HepG2 (cell line): ENCODE measurements around the gene SLC25A36. TPM values are rescaled to one million over a fixed set of nuclear protein-coding genes. Genes with fewer than 3 reads are reported as not detected.

ENCODE experiments used
- ATAC-seq: fragments of 200-7000 bp; cut with Tn5 transposase; 3 replicates; pipeline ENCODE4 v1.9.1; 2020; ENCODE audit warnings: mild to moderate bottlenecking, moderate library complexity
- BruUV-seq: library from RNA; stranded (reverse); fragments of 400-500 nt; replicated peaks from 2 replicates; lab custom pipeline; 2021; lab: Mats Ljungman, UMichigan
- CTCF ChIA-PET: fragments of 300-600 bp; formaldehyde crosslinking; extraction: SDS; loops from one replicate; lab custom pipeline; 2021; ENCODE audit warnings: low total read pairs, inconsistent platforms, low intra/inter-chr PET ratio; lab: Yijun Ruan, JAX
- POLR2A ChIA-PET: fragments of 350-600 bp; sonication (Branson Sonifier 250); formaldehyde crosslinking; loops from one replicate; lab custom pipeline; 2020; ENCODE audit warnings: antibody characterized with exemption, inconsistent platforms; lab: Yijun Ruan, JAX
- DNase-seq: peaks from one replicate; pipeline ENCODE4 v3.0.0-alpha.2; 2015; ENCODE audit warnings: low spot score
- FAIRE-seq: peaks from 3 replicates; lab custom pipeline; 2011; peaks lifted over from hg19 to GRCh38; lab: Jason Lieb, UNC
- H2AFZ ChIP-seq: one replicate; pipeline ENCODE4 v1.6.1; 2011; ENCODE audit warnings: low read length, inconsistent platforms
- H3K27ac ChIP-seq: fragments of 300-600 bp; 3 replicates; pipeline ENCODE4 v1.8.0; 2011; ENCODE audit warnings: mixed run types, mild to moderate bottlenecking, mixed read lengths, low read length, inconsistent platforms; ENCODE audit not compliant: insufficient read depth; ENCODE audit errors: extremely low read length
- H3K27me3 ChIP-seq, 2 experiments: fragments of 200-600 bp in 1 of 2; 2 replicates in 1 of 2; 3 replicates in 1 of 2; pipeline versions ENCODE4 v1.6.0 to v1.8.0; 2011; ENCODE audit warnings: low read length in 2 of 2, mild to moderate bottlenecking in 2 of 2, moderate library complexity in 2 of 2, inconsistent platforms in 1 of 2; ENCODE audit not compliant: insufficient read depth in 2 of 2, control insufficient read depth in 1 of 2
- H3K36me3 ChIP-seq, 2 experiments: fragments of 200-600 bp in 1 of 2; replicated peaks in 1 of 2; 2 replicates in 1 of 2; 3 replicates in 1 of 2; pipeline versions ENCODE4 v1.5.1 to v1.8.0; 2011; ENCODE audit warnings: low read length in 2 of 2, inconsistent platforms in 1 of 2; ENCODE audit not compliant: insufficient read depth in 2 of 2, control insufficient read depth in 1 of 2
- H3K4me1 ChIP-seq: 2 replicates; pipeline ENCODE4 v1.5.1; 2012; ENCODE audit warnings: low read length, inconsistent platforms; ENCODE audit not compliant: insufficient read depth
- H3K4me2 ChIP-seq: 2 replicates; pipeline ENCODE4 v1.6.0; 2011; ENCODE audit warnings: low read depth, low read length, inconsistent platforms
- H3K4me3 ChIP-seq, 3 experiments: fragments of 200-600 bp in 1 of 3; sonication (generic), shearing (Covaris generic) in 1 of 3; replicated peaks in 1 of 3; 2 replicates each; pipeline ENCODE4 v1.5.1; 2011 to 2016; ENCODE audit warnings: low read length in 3 of 3, inconsistent platforms in 2 of 3, low read depth in 2 of 3, mild to moderate bottlenecking in 2 of 3, control low read depth in 1 of 3, mixed read lengths in 1 of 3; ENCODE audit not compliant: insufficient read depth in 1 of 3
- H3K79me2 ChIP-seq: one replicate; pipeline ENCODE4 v1.6.1; 2011; ENCODE audit warnings: low read length, inconsistent platforms; ENCODE audit not compliant: insufficient read depth
- H3K9ac ChIP-seq: 2 replicates; pipeline ENCODE4 v1.6.0; 2011; ENCODE audit warnings: mild to moderate bottlenecking, low read depth, low read length, inconsistent platforms; ENCODE audit not compliant: insufficient read depth
- H3K9me3 ChIP-seq: 2 replicates; pipeline ENCODE4 v1.5.1; 2012; ENCODE audit warnings: mild to moderate bottlenecking, low read length
- H4K20me1 ChIP-seq: 2 replicates; pipeline ENCODE4 v1.6.0; 2011; ENCODE audit warnings: inconsistent platforms, mild to moderate bottlenecking, low read length, moderate library complexity; ENCODE audit not compliant: insufficient read depth
- AGO1 ChIP-seq: fragments of 200-400 bp; formaldehyde crosslinking; IDR thresholded peaks from 2 replicates; pipeline ENCODE4 v1.6.1; 2017; ENCODE audit warnings: mild to moderate bottlenecking, low read depth, low read length, moderate library complexity; ENCODE audit not compliant: poor library complexity, severe bottlenecking
- CBX1 ChIP-seq: IDR thresholded peaks from one replicate; pipeline ENCODE4 v1.6.1; 2016; ENCODE audit warnings: antibody characterized with exemption, low read depth
- EZH2 ChIP-seq: conservative IDR thresholded peaks from 2 replicates; pipeline ENCODE4 v1.6.1; 2012; ENCODE audit warnings: mild to moderate bottlenecking, low read depth, low read length, moderate library complexity
- HMGA1 ChIP-seq: sonication (generic); formaldehyde crosslinking; conservative IDR thresholded peaks from 2 replicates; pipeline ENCODE4 v1.4.0; 2020; ENCODE audit warnings: missing genetic modification reagents
- HOXD1 ChIP-seq: sonication (generic); formaldehyde crosslinking; IDR thresholded peaks from 2 replicates; pipeline ENCODE4 v1.5.0; 2020; ENCODE audit warnings: missing genetic modification reagents
- KDM6A ChIP-seq: IDR thresholded peaks from 2 replicates; pipeline ENCODE4 v1.6.1; 2016; ENCODE audit warnings: low read depth
- MZF1 ChIP-seq: sonication (generic); formaldehyde crosslinking; IDR thresholded peaks from 2 replicates; pipeline ENCODE4 v1.8.1; 2023; ENCODE audit warnings: mild to moderate bottlenecking, missing genetic modification reagents, borderline replicate concordance
- NCOA1 ChIP-seq: sonication (generic); formaldehyde crosslinking; IDR thresholded peaks from 2 replicates; pipeline ENCODE4 v1.9.0; 2021; ENCODE audit warnings: missing genetic modification reagents
- SALL1 ChIP-seq: sonication (generic); formaldehyde crosslinking; IDR thresholded peaks from 2 replicates; pipeline ENCODE4 v1.8.0; 2022; ENCODE audit warnings: mild to moderate bottlenecking, missing genetic modification reagents
- THAP11 ChIP-seq: IDR thresholded peaks from 2 replicates; pipeline ENCODE4 v1.6.1; 2016; ENCODE audit warnings: missing biosample characterization, missing genetic modification reagents
- TOPORS ChIP-seq: sonication (generic); formaldehyde crosslinking; IDR thresholded peaks from 2 replicates; pipeline ENCODE4 v1.8.0; 2023; ENCODE audit warnings: mild to moderate bottlenecking, missing genetic modification reagents
- U2AF2 ChIP-seq: fragments of 200-400 bp; formaldehyde crosslinking; IDR thresholded peaks from 2 replicates; pipeline ENCODE4 v1.6.1; 2017; ENCODE audit warnings: low read depth, mild to moderate bottlenecking, low read length
- ZNF253 ChIP-seq: sonication (generic); formaldehyde crosslinking; IDR thresholded peaks from 2 replicates; pipeline ENCODE4 v1.8.0; 2022; ENCODE audit warnings: mild to moderate bottlenecking, missing genetic modification reagents, borderline replicate concordance
- ZNF292 ChIP-seq: sonication (generic); formaldehyde crosslinking; IDR thresholded peaks from 2 replicates; pipeline ENCODE4 v1.8.1; 2022; ENCODE audit warnings: mild to moderate bottlenecking, low read depth, missing genetic modification reagents, borderline replicate concordance
- ZNF800 ChIP-seq: sonication (generic); formaldehyde crosslinking; IDR thresholded peaks from 2 replicates; pipeline ENCODE4 v1.4.0; 2020; ENCODE audit warnings: missing genetic modification reagents
- WGBS: methylation state at CpG from one replicate; pipeline ENCODE4 v1.1.6; 2017; ENCODE audit warnings: low lambda C conversion rate; 5-methylcytosine and 5-hydroxymethylcytosine counted together
- in situ Hi-C: cut with HindIII; loops from 2 replicates; pipeline ENCODE4 v1.10.0; 2017; ENCODE audit warnings: low pct_unique_long_range_greater_than_20kb; ENCODE audit not compliant: extremely low pct_ligation_motif_present
- intact Hi-C: fragments of 100-400 bp; cut with micrococcal nuclease; formaldehyde crosslinking; loops from one replicate; pipeline ENCODE4 v1.10.0; 2022; ENCODE audit not compliant: unreplicated experiment
- polyA plus RNA-seq, 8 experiments: library from polyadenylated mRNA; depleted of rRNA in 3 of 8; stranded (reverse) in 7 of 8; unstranded in 1 of 8; fragments of >200 nt; fragmentation: Illumina TruSeq in 4 of 8; extraction: Trizol in 4 of 8; gene quantifications; 2 replicates each; pipeline versions ENCODE4 v1.2.1 to v1.2.3, GENCODE V29; 2011 to 2016; ENCODE audit warnings: low read depth in 4 of 8, missing spikeins in 1 of 8, mixed read lengths in 1 of 8; ENCODE audit not compliant: insufficient read depth in 1 of 8
- total RNA-seq, 5 experiments: library from RNA; depleted of rRNA; stranded (reverse); fragments of >200 nt; fragmentation: Illumina TruSeq; extraction: Trizol; gene quantifications; 2 replicates each; pipeline ENCODE4 v1.2.3, GENCODE V29; 2016; ENCODE audit warnings: low read depth in 1 of 5
- TF ChIP-seq, protein P1 (sequence below): sonication (generic); formaldehyde crosslinking; IDR thresholded peaks from 2 replicates; pipeline ENCODE4 v1.5.0; 2020; ENCODE audit warnings: missing genetic modification reagents, mild to moderate bottlenecking, borderline replicate concordance

The SLC25A36 gene
- total and polyA plus RNA-seq, 2 of the 13 experiments (the other 11 are each of a cell fraction or from before 2014, with no cell fraction given): 30.6 to 85.6 TPM

DNA sequence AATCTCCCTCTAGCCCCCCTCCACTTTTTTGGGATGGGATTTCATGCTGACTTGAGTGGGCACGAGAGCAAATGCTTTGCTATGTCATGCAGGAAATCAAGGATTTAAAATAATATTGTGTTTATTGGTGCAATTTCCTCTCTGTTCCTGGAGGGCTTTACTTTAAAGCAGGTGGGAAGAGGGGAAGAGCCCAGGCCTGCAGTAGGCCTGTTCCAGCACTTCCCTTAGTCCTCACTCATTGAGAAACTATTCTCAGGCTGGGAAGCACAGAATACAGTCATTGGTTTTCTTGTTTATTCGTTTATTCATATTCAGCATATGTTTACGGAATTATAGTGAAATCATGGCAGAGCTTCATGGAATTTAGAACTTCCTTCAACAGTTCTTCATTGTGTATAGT is 67.9 kb downstream of the SLC25A36 start:
- no peaks in the 10 kb centered on the region for H3K4me1 ChIP-seq
- TF ChIP-seq ZNF253 (CRISPR knock-in tag) (no peak), MZF1 (no peak), THAP11 (CRISPR knock-in tag) (no peak), ZNF800 (no peak), EZH2 (no peak), KDM6A (CRISPR knock-in tag) (no peak), NCOA1 (CRISPR knock-in tag) (no peak), HMGA1 (CRISPR knock-in tag) (no peak), HOXD1 (CRISPR knock-in tag) (no peak), ZNF292 (CRISPR knock-in tag) (no peak), SALL1 (CRISPR knock-in tag) (no peak), CBX1 (no peak), TOPORS (CRISPR knock-in tag) (no peak), U2AF2 (no peak), AGO1 (no peak)
- TF ChIP-seq, protein P1, sequence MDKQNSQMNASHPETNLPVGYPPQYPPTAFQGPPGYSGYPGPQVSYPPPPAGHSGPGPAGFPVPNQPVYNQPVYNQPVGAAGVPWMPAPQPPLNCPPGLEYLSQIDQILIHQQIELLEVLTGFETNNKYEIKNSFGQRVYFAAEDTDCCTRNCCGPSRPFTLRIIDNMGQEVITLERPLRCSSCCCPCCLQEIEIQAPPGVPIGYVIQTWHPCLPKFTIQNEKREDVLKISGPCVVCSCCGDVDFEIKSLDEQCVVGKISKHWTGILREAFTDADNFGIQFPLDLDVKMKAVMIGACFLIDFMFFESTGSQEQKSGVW (CRISPR knock-in tag): no peak
- H2AFZ ChIP-seq: no peak overlapping the region
- H3K79me2 ChIP-seq: no peaks in the 10 kb centered on the region
- in situ Hi-C loops (loop anchor here (10.0 kb wide), 1 partner anchor 95 kb away; no protein-coding TSS in a partner anchor), intact Hi-C loops (no loop called here)
- DNase-seq (no peak), FAIRE-seq (no peak), ATAC-seq (no peak)
- no peak overlapping the region for H3K4me2 ChIP-seq
- H3K27me3 ChIP-seq: peaks cover 0 to 5% of the 10 kb centered on the region in 2 experiments; a peak in 2 of 5 replicates
- no peak overlapping the region for H3K27ac ChIP-seq
- no peak overlapping the region for H3K4me3 ChIP-seq
- H3K9ac ChIP-seq: no peak overlapping the region
- BruUV-seq: no TSS peak
- H3K9me3 ChIP-seq: no peaks in the 10 kb centered on the region
- 3% methylated on average over 3 of the region's 3 CpGs for WGBS
- POLR2A ChIA-PET: no interaction called here
- no peaks in the 10 kb centered on the region for H3K36me3 ChIP-seq
- H4K20me1 ChIP-seq: no peaks in the 10 kb centered on the region
- CTCF ChIA-PET: interaction anchor here (3.7 kb wide), 1 partner anchor 183 kb away, joined by 41 read pairs; no protein-coding TSS in a partner anchor
